Ishikawa (cell line): ENCODE results near the gene STPG3.
A peak's percentile ranks its signal among the peaks of the same experiment; 100 is the strongest.

Source experiments
- CEBPB ChIP-seq: IDR thresholded peaks from 2 replicates; pipeline ENCODE4 v1.6.1; 2012
- CREB1 ChIP-seq: IDR thresholded peaks from 2 replicates; pipeline ENCODE4 v1.6.1; 2012; ENCODE audit warnings: low read depth
- EGR1 ChIP-seq: IDR thresholded peaks from 2 replicates; pipeline ENCODE4 v1.6.1; 2012
- EP300 ChIP-seq: IDR thresholded peaks from 2 replicates; pipeline ENCODE4 v1.6.1; 2012; ENCODE audit warnings: borderline replicate concordance
- FOXM1 ChIP-seq: IDR thresholded peaks from 2 replicates; pipeline ENCODE4 v1.6.1; 2012; ENCODE audit warnings: low read depth, borderline replicate concordance
- MAX ChIP-seq: IDR thresholded peaks from 2 replicates; pipeline ENCODE4 v1.6.1; 2012
- NFIC ChIP-seq: IDR thresholded peaks from 2 replicates; pipeline ENCODE4 v1.6.1; 2012
- RAD21 ChIP-seq: IDR thresholded peaks from 2 replicates; pipeline ENCODE4 v1.6.1; 2012; ENCODE audit warnings: low read depth
- TAF1 ChIP-seq: IDR thresholded peaks from 2 replicates; pipeline ENCODE4 v1.6.1; 2012; ENCODE audit warnings: low read depth, mild to moderate bottlenecking
- TCF12 ChIP-seq: IDR thresholded peaks from 2 replicates; pipeline ENCODE4 v1.6.1; 2012; ENCODE audit warnings: low read depth
- TEAD4 ChIP-seq: IDR thresholded peaks from 2 replicates; pipeline ENCODE4 v1.6.1; 2012
- YY1 ChIP-seq: IDR thresholded peaks from 2 replicates; pipeline ENCODE4 v1.6.1; 2012; ENCODE audit warnings: low read depth
- ZBTB7A ChIP-seq: IDR thresholded peaks from 2 replicates; pipeline ENCODE4 v1.6.1; 2012; ENCODE audit warnings: low read depth
- TF ChIP-seq, protein P1 (sequence below): IDR thresholded peaks from 2 replicates; pipeline ENCODE4 v1.6.1; 2012; ENCODE audit warnings: low read depth, mild to moderate bottlenecking
- TF ChIP-seq, protein P2 (sequence below): IDR thresholded peaks from 2 replicates; pipeline ENCODE4 v1.6.1; 2012

Gene STPG3

DNA sequence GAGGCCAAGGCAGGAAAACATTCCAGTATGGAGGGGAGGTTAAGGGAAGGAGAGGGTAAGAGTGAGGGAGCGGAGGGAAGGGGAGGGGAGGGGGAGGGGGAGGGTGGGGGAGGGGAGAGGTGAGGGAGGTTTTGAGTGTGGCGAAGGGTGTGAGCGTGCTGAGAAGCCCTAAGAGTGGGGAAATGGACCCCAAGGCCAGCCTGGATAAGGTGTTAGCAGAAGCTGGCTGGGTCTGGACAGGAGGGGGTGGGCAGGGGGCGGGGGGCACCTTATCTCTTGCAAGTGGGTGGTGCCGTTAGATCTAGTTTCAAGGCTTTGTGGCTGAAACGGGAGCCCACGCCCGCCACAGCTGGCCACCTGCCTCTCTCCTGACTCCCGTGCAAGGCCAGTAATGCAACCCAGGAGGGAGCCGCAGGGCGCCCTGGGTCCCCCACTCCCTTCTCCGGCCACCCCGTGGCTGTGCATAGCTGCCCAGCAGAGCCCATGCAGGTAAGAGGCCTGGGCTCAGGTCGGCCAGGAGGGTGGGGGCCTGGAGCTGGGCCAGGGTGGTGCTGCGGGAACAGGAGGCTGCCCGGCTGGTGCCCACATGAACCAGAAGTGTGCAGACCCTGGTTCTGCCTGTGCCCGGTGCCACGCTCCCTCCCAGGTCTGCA is 23.1 kb upstream of the STPG3 start:
- TF ChIP-seq TAF1 (no peak), FOXM1 (no peak), YY1 (no peak)

DNA sequence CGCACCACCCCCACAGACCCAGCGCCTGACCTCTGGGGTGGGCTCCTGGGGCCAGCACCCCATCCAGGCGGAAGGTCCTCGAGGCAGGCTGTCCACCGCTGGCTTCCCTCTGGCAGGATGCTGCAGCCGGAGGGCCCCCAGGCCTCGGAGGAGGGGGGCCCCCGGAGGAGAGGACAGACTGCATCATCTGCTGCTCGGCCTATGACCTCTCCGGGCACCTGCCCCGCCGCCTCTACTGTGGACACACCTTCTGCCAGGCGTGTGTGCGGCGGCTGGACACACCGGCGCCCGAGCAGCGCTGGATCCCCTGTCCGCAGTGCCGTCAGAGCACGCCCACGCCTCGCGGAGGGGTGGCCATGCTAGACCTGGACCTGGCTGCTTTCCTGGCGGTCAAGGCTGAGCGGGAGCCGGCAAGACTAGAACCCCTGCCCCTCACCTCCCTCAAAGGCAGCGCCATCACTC is 22.5 kb upstream of the STPG3 start:
- TF ChIP-seq YY1 (no peak), NFIC (no peak), EGR1 (peak; percentile 93), TEAD4 (no peak), EP300 (no peak), MAX (peak; percentile 56; the same call in 1 of the 2 replicates), CEBPB (no peak), FOXM1 (no peak)

DNA sequence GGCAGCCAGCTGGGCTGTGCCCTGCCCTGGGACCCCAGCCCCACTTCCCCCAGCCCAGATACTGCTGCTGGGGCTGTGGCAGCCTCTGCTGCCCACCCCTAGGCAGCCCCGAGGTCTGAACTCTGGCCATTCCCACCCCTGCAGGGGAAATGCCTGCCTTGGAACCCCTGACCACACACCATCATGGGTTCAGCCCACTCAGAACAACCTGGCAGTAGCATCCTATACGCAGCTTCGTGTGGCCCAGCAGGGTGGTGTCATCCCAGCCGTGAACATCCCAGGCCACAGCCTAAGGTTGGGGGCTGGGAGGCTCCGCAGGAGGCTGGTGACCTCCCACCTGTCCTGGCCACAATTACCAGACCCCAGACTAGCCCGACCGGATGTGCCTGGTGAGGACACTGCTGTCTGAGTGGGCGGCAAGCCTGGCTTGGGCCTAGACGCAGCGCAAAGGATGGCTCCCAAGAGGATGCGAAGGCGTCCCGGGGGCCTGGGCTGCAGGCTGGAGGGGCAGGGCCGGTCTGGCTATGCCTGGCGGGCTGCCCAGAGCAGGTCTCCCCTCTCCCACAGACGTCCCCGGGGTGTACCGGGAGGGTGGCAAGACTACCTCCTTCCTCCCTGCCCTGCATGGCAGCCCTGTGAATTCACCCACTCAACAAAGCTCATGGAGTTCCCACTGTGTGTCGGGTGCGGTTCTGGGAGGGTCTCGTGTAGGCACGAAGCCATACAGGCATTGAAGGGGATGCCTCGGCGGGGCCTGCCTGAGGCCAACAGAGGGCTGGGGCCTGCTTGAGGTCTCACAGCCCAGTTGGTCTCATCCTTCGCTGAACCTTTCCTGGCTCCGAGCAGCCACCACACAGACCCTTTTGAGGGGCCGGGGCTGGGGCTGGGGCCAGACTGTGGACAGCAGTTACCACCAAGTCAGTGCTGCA is 21.9 kb upstream of the STPG3 start:
- TF ChIP-seq MAX = peak; percentile 4; the same call in 1 of the 2 replicates
- TF ChIP-seq CEBPB = no peak

- TF ChIP-seq ZBTB7A (no peak), YY1 (no peak), FOXM1 (no peak), EGR1 (no peak), EP300 (no peak)
- TF ChIP-seq, protein P1, sequence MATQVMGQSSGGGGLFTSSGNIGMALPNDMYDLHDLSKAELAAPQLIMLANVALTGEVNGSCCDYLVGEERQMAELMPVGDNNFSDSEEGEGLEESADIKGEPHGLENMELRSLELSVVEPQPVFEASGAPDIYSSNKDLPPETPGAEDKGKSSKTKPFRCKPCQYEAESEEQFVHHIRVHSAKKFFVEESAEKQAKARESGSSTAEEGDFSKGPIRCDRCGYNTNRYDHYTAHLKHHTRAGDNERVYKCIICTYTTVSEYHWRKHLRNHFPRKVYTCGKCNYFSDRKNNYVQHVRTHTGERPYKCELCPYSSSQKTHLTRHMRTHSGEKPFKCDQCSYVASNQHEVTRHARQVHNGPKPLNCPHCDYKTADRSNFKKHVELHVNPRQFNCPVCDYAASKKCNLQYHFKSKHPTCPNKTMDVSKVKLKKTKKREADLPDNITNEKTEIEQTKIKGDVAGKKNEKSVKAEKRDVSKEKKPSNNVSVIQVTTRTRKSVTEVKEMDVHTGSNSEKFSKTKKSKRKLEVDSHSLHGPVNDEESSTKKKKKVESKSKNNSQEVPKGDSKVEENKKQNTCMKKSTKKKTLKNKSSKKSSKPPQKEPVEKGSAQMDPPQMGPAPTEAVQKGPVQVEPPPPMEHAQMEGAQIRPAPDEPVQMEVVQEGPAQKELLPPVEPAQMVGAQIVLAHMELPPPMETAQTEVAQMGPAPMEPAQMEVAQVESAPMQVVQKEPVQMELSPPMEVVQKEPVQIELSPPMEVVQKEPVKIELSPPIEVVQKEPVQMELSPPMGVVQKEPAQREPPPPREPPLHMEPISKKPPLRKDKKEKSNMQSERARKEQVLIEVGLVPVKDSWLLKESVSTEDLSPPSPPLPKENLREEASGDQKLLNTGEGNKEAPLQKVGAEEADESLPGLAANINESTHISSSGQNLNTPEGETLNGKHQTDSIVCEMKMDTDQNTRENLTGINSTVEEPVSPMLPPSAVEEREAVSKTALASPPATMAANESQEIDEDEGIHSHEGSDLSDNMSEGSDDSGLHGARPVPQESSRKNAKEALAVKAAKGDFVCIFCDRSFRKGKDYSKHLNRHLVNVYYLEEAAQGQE = no peak
These were observed 21.0 kb upstream of the STPG3 start for GRCh38 chr9:137229903-137230704.

DNA sequence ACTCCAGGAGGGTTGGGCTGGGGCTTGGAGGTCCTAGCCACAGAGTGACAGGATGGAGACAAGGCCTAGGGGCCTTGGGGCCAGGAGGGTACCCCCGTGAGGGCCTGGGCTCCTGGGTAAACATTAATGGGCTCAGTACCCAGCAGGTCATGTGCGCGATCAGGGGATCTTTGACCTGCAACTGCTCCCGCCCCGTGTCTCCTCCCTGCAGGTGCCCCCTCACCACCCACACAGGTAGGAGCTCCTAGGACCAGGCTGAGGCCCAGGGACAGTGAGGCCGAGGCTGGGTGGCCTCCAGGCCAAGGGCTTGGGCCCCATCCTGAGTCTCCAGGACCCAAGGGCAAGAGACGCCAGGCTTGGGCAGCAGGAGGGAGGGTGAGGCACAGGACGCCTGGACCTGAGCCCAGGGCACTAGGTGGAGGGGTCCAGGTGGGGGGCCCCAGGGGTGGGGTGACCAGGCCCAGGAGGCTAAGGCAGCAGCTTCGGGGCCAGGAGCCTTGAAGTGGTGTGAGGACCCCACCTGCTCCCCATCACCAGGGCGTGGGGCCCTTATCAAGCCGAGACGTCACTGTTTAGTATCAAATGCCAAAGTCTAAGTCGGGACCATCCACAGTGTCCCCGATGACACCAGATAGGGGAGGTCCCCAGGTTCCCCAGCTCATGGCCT is 20.2 kb upstream of the STPG3 start, which contains the start of gene SLC34A3:
Gene SLC34A3, plus strand, starts transcription at position 197 of the 667 bp plus-strand sequence. CDS start 802 bp downstream, outside the sequence.
- TF ChIP-seq ZBTB7A (0 out of 2 replicates have a peak, but pooled peaks have one; percentile 14), EP300 (no peak)

DNA sequence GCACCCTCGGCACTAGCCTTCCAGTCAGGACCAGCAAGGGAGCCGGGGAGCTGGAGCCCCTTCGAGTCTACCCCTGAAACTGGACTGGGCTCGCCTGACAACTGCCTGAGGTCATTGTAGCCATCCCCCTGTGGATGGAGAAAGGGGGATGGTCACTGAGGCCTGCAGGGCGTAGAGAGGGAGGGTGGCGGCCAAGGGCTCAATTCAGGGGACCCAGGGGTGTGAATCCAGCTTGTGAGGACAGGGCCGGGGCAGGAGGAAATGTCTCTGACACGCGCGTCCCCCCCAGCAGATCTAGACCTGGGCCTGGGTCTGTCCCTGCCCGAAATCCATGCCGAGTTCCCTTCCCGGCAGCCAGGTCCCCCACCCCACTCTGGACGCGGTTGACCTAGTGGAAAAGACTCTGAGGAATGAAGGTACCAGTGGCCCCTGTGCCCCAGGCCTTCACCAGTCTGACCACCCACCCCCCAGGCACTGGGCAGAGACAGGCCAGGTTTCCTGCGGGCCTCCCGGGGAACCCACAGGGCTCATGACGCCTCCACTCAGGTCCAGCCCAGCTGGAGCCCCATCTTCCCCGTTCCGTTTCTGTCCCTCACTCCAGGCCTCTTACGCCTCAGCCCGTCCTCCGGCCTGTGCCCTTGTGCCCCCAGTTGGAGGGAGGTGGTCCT is 19.6 kb upstream of the STPG3 start:
- TF ChIP-seq EP300 (no peak), MAX (no peak), CEBPB (no peak), YY1 (no peak), FOXM1 (no peak), TEAD4 (no peak), TAF1 (no peak), EGR1 (no peak), NFIC (no peak), TCF12 (no peak), CREB1 (no peak), RAD21 (no peak), ZBTB7A (no peak)
- TF ChIP-seq, protein P2, sequence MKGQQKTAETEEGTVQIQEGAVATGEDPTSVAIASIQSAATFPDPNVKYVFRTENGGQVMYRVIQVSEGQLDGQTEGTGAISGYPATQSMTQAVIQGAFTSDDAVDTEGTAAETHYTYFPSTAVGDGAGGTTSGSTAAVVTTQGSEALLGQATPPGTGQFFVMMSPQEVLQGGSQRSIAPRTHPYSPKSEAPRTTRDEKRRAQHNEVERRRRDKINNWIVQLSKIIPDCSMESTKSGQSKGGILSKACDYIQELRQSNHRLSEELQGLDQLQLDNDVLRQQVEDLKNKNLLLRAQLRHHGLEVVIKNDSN = no peak
- TF ChIP-seq, protein P1 = no peak
